Mucosa of rectum (tissue), 2 donors: ENCODE measurements around the gene THBS4.

ENCODE experiments used
- H3K27ac ChIP-seq, 2 donors: one replicate each; pipeline ENCODE4 v1.7.0; 2013; ENCODE audit warnings: inconsistent platforms in 2 of 2, low read depth in 2 of 2, low read length in 2 of 2
- H3K27me3 ChIP-seq, 2 donors: one replicate each; pipeline ENCODE4 v1.7.0; 2013; ENCODE audit warnings: low read length in 2 of 2; ENCODE audit not compliant: control insufficient read depth in 2 of 2, insufficient read depth in 2 of 2
- H3K36me3 ChIP-seq, 2 donors: one replicate each; pipeline ENCODE4 v1.7.0; 2013; ENCODE audit warnings: low read length in 2 of 2; ENCODE audit not compliant: control insufficient read depth in 2 of 2, insufficient read depth in 2 of 2
- H3K4me1 ChIP-seq, 2 donors: one replicate each; pipeline ENCODE4 v1.7.0; 2013; ENCODE audit warnings: low read length in 2 of 2, mild to moderate bottlenecking in 1 of 2; ENCODE audit not compliant: control insufficient read depth in 2 of 2, insufficient read depth in 2 of 2
- H3K4me3 ChIP-seq, 2 donors: one replicate each; pipeline ENCODE4 v1.7.0; 2013; ENCODE audit warnings: low read length in 2 of 2
- H3K9ac ChIP-seq, 2 donors: one replicate each; pipeline ENCODE4 v1.7.0; 2013; ENCODE audit warnings: low read length in 2 of 2, low read depth in 1 of 2, mild to moderate bottlenecking in 1 of 2
- H3K9me3 ChIP-seq, 2 donors: one replicate each; pipeline ENCODE4 v1.7.0; 2013; ENCODE audit warnings: low read length in 2 of 2; ENCODE audit not compliant: control insufficient read depth in 2 of 2
- donor health status: healthy.
- donor health status: Normal muscosa, but diverticular disease.

THBS4 gene

GRCh38 chr5:80025069-80025468, 10.1 kb upstream of the THBS4 start:
- Histone ChIP-seq H3K9ac (no peak overlapping the region), H3K4me3 (no peak overlapping the region), H3K36me3 (no peaks in the 10 kb centered on the region), H3K27me3 (peaks cover 0 to 4% of the 10 kb centered on the region in 2 donors), H3K27ac (no peak overlapping the region), H3K9me3 (no peaks in the 10 kb centered on the region), H3K4me1 (no peaks in the 10 kb centered on the region)

- H3K4me1 ChIP-seq: no peaks in the 10 kb centered on the region
- H3K9ac ChIP-seq: no peak overlapping the region
- no peaks in the 10 kb centered on the region for H3K27me3 ChIP-seq
- H3K36me3 ChIP-seq: no peaks in the 10 kb centered on the region
- H3K9me3 ChIP-seq: no peaks in the 10 kb centered on the region
- no peak overlapping the region for H3K27ac ChIP-seq
- no peak overlapping the region for H3K4me3 ChIP-seq
Observed at GRCh38 chr5:80026841-80027240, 8.3 kb upstream of the THBS4 start.

- Histone ChIP-seq H3K9me3 (no peaks in the 10 kb centered on the region), H3K9ac (no peak overlapping the region), H3K4me3 (no peak overlapping the region), H3K36me3 (no peaks in the 10 kb centered on the region), H3K4me1 (no peaks in the 10 kb centered on the region), H3K27me3 (peaks cover 17 to 30% of the 10 kb centered on the region in 2 donors), H3K27ac (no peak overlapping the region)
Observed at GRCh38 chr5:80031109-80031508, 4.0 kb upstream of the THBS4 start.

GRCh38 chr5:80033513-80033912, 1.6 kb upstream of the THBS4 start:
- no peak overlapping the region for H3K27ac ChIP-seq
- peaks cover 24 to 37% of the 10 kb centered on the region in 2 donors for H3K27me3 ChIP-seq
- no peak overlapping the region for H3K4me3 ChIP-seq
- no peaks in the 10 kb centered on the region for H3K36me3 ChIP-seq
- no peaks in the 10 kb centered on the region for H3K9me3 ChIP-seq
- H3K9ac ChIP-seq: no peak overlapping the region
- H3K4me1 ChIP-seq: no peaks in the 10 kb centered on the region

GRCh38 chr5:80034559-80034958, 589 bp upstream of the THBS4 start:
- Histone ChIP-seq H3K4me3 (no peak overlapping the region), H3K27me3 (peaks cover 26 to 37% of the 10 kb centered on the region in 2 donors), H3K27ac (no peak overlapping the region), H3K9ac (no peak overlapping the region), H3K36me3 (no peaks in the 10 kb centered on the region), H3K9me3 (no peaks in the 10 kb centered on the region), H3K4me1 (no peaks in the 10 kb centered on the region)

- H3K4me3 ChIP-seq: no peak overlapping the region
- H3K9ac ChIP-seq: no peak overlapping the region
- H3K9me3 ChIP-seq: no peaks in the 10 kb centered on the region
- no peaks in the 10 kb centered on the region for H3K4me1 ChIP-seq
- H3K27me3 ChIP-seq: peaks cover 27 to 37% of the 10 kb centered on the region in 2 donors
- H3K27ac ChIP-seq: no peak overlapping the region
- H3K36me3 ChIP-seq: no peaks in the 10 kb centered on the region
Observed at GRCh38 chr5:80035839-80036238, 691 bp downstream of the THBS4 start.

GRCh38 chr5:80036615-80037014, 1.5 kb downstream of the THBS4 start:
- Histone ChIP-seq H3K36me3 (no peaks in the 10 kb centered on the region), H3K9ac (no peak overlapping the region), H3K27ac (no peak overlapping the region), H3K9me3 (no peaks in the 10 kb centered on the region), H3K27me3 (peaks cover 27 to 37% of the 10 kb centered on the region in 2 donors), H3K4me1 (no peaks in the 10 kb centered on the region), H3K4me3 (no peak overlapping the region)

GRCh38 chr5:80037366-80037765, 2.2 kb downstream of the THBS4 start:
- no peaks in the 10 kb centered on the region for H3K36me3 ChIP-seq
- no peak overlapping the region for H3K9ac ChIP-seq
- H3K4me1 ChIP-seq: no peaks in the 10 kb centered on the region
- no peak overlapping the region for H3K4me3 ChIP-seq
- H3K9me3 ChIP-seq: no peaks in the 10 kb centered on the region
- H3K27me3 ChIP-seq: peaks cover 27 to 35% of the 10 kb centered on the region in 2 donors
- H3K27ac ChIP-seq: no peak overlapping the region

GRCh38 chr5:80039650-80040049, 4.5 kb downstream of the THBS4 start:
- H3K27me3 ChIP-seq: peaks cover 12 to 18% of the 10 kb centered on the region in 2 donors
- no peaks in the 10 kb centered on the region for H3K4me1 ChIP-seq
- no peak overlapping the region for H3K4me3 ChIP-seq
- H3K9ac ChIP-seq: no peak overlapping the region
- no peaks in the 10 kb centered on the region for H3K36me3 ChIP-seq
- no peaks in the 10 kb centered on the region for H3K9me3 ChIP-seq
- no peak overlapping the region for H3K27ac ChIP-seq

GRCh38 chr5:80041527-80041926, 6.4 kb downstream of the THBS4 start:
- Histone ChIP-seq H3K9ac (no peak overlapping the region), H3K27ac (no peak overlapping the region)

GRCh38 chr5:80042330-80042729, 7.2 kb downstream of the THBS4 start:
- Histone ChIP-seq H3K9me3 (no peaks in the 10 kb centered on the region), H3K4me1 (no peaks in the 10 kb centered on the region), H3K36me3 (no peaks in the 10 kb centered on the region), H3K4me3 (no peak overlapping the region), H3K27ac (no peak overlapping the region), H3K9ac (no peak overlapping the region), H3K27me3 (peaks cover 0 to 3% of the 10 kb centered on the region in 2 donors)

More at GRCh38 chr5:80041527-80041926, 6.4 kb downstream of the THBS4 start:
- no peaks in the 10 kb centered on the region for H3K9me3 ChIP-seq
- H3K36me3 ChIP-seq: no peaks in the 10 kb centered on the region
- peaks cover 6 to 9% of the 10 kb centered on the region in 2 donors for H3K27me3 ChIP-seq
- no peak overlapping the region for H3K4me3 ChIP-seq
- no peaks in the 10 kb centered on the region for H3K4me1 ChIP-seq
